DND-41 (cell line): ENCODE measurements around the gene ACSF3.

Source experiments
- CTCF ChIP-seq: IDR thresholded peaks from 2 replicates; pipeline ENCODE4 v1.5.1; 2012; ENCODE audit warnings: borderline replicate concordance, low read length, moderate library complexity, mild to moderate bottlenecking; ENCODE audit not compliant: poor library complexity, severe bottlenecking; ENCODE audit errors: extremely low read depth
- EZH2 ChIP-seq: IDR thresholded peaks from 3 replicates; pipeline ENCODE4 v1.6.1; 2012; ENCODE audit warnings: borderline replicate concordance, low read depth, mild to moderate bottlenecking, moderate library complexity, low read length, inconsistent platforms; ENCODE audit not compliant: severe bottlenecking

DNA sequence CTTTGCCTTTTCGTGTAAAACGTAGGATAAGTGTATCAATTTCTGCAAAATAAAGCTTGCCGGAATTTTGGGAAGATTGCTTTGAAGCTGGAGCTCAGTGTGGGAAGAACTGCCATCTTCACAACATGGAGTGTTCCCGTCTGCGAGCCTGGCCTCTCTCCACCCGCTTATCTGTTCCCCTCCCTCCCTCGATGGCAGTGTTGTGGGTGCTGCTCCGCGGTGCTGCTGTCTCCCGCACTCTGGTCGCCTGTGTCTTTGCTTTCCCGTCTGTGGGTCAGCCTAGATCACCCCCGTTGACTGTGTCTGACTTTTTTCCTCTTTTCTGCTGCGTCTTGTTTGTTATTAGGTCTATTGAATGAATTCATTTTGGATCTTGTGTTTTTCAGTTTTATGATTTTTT lies 17.0 kb downstream of the ACSF3 start:
- no peak for TF ChIP-seq CTCF
- no peak for TF ChIP-seq EZH2
